ENCODE results near the gene ZNF48.
"Not testable (repeated sequence)": the region's sequence is repeated elsewhere in the genome, so short reads cannot be mapped to it uniquely, and the experiment has no call there.

The ZNF48 gene

DNA sequence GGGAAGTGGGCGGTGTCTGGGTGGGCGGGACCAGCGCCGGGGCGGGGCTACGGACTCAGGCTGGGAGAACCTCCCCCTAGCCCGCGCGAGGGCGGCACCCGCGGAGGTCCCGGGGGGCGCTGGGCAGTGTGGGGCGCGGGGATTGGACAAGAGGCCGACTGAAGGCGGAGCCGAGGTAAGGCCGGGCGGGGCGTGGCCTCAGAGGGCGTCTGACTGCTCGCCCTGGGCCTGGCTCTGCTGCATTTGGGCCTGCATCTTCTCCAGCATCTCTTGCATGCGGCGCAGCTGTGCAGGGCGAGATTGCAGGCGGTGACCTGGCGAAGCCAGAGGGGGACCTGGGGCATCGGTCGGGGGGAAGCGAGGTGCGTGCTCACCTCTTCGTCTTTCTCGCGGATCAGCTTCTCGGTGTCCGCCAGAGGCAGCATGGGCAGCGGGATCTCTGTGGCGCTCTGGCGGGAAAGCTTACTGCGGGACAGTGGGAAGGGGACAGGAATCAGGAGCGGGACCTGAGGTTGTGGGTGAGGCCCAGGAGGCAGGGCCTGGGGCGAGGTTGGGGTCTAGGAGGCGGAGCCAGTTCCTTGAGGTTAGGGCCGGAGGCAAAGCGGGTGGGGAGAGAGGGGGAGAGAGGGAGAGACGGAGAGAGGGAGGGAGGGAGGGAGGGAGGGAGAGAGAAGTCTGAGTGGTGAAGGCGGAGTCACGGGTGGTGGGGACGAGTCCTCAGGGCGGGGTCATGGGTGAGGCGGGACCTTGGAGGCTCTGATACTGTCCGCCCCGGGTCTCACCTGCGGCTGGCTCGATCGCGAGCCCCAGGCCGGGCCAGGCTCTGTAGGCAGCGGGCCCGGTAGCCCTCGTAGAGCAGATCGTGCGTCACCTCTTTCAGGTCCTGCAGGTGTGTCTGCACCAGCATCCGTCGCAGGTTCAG is 16.7 kb upstream of the ZNF48 start:
- peak; percentile 51 for FAIRE-seq

- FAIRE-seq: no peak
These were observed 15.9 kb upstream of the ZNF48 start for GRCh38 chr16:30379158-30379783.

GRCh38 chr16:30380072-30380802 is 15.0 kb upstream of the ZNF48 start:
- no peak for FAIRE-seq

- FAIRE-seq: no peak
These were observed 14.4 kb upstream of the ZNF48 start for GRCh38 chr16:30380803-30381208.

DNA sequence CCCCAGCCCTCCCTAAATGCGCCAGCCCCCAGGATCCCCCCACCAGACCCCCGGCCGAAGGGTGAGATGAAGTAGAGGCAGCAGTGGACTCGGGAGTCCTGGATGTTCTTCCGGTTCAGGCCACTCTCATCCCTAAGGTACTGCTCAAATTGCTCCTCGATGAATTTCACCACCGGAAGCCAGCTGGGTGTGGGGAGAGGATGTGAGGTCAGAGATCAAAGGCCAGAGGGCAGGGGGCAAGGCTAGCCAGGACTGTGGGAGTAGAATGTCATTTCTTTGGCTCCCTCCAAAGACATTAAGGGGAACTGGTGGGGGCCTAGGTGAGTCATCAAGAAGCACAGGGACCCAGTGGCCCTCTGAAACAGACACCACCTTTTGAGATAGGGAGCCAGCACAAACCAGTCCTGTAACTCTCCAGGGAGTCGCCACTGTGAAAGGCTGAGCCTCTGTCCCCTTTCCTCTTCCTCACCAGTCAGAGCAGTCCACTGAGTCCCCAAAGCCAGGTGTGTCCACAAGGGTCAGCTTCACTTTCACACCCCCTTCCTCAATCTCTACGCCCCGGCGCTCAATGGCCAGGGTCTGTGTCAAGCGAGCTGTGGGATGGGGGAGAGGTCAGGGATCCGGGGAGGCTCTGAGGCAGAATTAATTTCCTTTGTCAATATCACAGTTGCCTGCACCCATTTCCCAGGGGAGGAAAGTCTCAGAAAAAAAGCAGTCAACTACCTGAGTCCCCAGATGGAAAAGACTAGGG is 13.8 kb upstream of the ZNF48 start:
- FAIRE-seq: no peak

GRCh38 chr16:30382111-30382881 is 12.9 kb upstream of the ZNF48 start, which contains the start of gene SEPTIN1:
TSS of gene SEPTIN1 (minus strand) at chr16:30382561. CDS start at chr16:30382542, 19 bp downstream.
- no peak for FAIRE-seq

DNA sequence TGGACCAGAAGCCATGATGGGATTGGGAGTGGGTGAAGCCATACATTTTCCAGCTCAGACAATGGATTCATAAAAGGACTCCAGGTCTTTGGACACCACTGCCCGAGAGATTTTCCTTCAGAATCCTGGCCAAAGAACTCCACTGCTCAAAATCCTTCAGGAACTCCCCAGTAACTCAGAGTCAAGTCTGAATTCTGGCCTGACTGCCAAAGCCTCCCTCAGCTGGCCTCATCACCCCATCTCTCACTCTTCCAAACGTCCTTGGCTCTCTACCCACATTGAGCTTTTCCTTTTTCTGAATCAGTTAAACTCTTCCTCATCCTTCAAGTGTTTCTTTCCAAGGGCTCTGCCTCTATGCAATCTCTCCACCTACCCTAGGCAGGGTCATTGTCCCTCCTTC is 11.7 kb upstream of the ZNF48 start:
- no peak for FAIRE-seq

DNA sequence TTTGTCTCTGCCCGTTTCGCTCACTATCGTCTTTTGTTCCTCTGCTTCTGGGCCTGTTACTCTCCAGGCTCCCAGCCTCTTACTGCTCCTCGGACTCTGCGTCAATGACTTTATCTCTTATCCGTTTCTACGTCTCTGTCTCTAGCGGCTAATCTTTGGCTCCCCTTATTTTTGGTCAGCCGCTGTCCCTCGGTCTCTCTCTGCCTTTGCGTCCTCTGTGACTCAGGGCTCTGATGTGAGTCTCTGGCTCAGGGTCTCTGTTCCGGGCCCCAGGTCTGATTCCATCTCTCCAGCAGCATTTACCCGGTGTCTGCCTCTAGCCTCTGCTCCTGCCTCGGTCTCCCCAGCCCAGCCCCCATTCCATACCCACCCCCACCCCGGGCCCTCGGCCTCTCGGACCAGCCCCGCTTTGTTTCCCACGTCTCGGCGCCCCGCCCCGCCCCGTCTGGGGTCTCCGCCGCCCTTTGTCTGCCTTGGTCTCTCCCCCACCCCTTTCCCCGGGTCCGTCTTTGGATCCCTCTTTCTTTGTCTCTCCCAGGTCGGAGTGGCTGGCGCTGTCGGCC is 547 bp upstream of the ZNF48 start:
- FAIRE-seq: no peak

DNA sequence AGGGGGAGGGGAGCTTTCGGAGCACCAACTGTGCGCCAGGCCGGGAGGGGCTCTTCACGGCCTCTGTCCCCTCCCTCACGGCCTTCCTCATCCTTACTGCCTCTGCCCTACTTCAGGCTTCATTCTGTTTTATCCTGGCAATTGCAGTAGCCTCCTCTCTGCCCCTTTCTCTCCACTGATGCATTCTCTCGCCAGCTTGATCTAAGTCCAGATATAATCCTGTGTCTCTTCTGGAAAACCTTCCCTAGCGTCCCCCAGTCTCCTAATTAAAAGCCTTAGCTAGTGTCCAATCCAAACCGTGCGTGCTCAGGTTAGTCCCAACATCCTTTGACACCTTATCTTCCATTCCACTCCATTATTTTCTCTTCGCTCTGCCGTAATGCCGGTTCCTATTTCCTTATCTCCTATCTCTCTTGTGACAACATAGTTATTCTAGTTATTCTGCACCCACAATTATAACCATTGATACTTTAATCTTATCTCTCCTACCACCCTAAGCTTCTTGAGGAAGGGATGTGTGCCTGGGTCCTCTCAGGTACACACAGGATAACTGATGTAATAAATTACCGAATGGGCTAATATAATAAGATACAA is 869 bp downstream of the ZNF48 start:
- no peak for FAIRE-seq

DNA sequence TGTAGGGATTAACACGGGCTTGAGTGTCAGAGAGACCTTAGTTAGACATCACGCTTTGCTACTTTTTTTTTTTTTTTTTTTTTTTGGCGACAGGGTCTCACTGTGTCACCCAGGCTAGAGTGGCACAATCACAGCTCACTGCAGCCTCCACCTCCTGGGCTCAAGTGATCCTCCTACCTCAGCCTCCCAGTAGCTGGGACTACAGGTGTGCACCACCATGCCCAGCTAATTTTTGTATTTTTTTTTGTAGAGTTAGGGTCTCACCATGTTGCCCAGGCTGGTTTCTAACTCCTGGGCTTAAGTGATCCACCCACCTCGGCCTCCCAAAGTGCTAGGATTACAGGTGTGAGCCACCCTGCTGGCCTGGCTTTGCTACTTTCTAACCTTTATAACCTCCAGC is 1.4 kb downstream of the ZNF48 start:
- FAIRE-seq: not testable (repeated sequence)

DNA sequence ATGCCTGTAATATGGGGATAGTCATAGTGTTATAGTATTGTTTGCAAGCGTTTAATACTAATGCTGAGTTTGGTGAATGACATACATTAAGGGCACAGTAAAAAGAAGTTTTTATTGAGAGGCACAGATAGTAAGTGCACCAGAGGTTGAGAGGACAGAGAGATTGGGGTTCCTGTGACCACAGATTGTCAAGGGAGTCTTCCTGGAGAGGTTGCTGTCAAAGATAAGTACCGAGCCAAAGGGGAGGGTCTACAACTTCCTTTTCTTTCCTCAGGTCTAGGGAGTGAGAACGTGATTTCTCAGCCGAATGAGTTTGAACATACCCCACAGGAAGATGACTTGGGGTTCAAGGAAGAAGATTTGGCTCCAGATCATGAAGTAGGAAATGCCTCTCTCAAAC is 1.8 kb downstream of the ZNF48 start:
- FAIRE-seq: no peak

DNA sequence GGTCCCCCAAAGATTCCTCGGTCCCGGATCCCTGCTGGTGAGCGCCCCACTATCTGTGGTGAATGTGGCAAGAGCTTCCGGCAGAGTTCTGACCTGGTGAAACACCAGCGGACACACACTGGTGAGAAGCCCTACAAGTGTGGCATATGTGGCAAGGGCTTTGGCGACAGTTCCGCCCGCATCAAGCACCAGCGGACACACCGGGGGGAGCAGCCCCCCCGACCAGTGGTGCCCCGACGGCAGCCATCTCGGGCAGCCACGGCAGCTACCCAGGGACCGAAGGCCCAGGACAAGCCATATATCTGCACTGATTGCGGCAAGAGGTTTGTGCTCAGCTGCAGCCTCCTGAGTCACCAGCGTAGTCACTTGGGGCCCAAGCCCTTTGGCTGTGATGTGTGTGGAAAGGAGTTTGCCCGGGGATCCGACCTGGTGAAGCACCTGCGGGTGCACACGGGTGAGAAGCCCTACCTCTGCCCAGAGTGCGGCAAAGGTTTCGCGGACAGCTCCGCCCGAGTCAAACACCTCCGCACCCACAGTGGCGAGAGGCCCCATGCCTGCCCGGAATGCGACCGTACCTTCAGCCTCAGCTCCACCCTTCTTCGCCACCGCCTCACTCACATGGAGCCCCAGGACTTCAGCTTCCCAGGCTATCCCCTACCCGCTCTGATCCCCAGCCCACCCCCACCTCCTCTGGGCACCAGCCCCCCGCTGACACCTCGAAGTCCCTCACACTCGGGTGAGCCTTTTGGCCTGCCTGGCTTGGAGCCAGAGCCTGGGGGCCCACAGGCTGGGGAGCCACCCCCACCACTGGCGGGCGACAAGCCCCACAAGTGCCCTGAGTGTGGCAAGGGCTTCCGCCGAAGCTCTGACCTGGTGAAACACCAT is 2.8 kb downstream of the ZNF48 start:
- FAIRE-seq: no peak

DNA sequence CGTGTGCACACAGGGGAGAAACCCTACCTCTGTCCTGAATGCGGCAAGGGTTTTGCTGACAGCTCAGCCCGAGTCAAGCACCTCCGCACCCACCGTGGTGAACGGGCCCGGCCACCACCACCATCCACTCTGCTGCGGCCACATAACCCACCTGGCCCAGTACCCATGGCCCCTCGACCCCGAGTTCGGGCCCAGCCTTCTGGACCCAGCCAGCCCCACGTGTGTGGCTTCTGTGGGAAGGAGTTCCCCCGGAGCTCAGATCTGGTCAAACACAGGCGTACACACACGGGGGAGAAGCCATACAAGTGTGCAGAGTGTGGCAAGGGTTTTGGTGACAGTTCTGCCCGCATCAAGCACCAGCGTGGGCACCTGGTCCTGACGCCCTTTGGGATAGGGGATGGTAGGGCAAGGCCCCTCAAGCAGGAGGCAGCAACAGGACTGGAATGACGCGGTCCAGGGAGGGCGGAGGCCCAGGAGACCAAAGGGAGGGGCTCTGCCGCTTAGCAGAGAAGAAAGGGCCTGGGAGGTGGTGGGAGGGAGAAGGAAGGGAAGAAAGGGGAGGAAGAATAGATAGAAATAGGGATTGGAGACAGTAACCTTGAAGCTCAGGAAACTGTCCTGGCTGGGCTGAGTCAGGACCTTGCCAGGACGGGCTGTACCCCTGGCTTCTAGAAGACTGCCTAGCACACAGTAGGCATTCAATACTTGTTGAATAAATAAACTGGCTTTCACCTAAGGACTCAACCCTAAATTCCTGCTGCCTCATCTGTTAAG is 3.6 kb downstream of the ZNF48 start:
- FAIRE-seq: no peak

- no peak for FAIRE-seq
These were observed 4.4 kb downstream of the ZNF48 start for GRCh38 chr16:30399435-30400186.

DNA sequence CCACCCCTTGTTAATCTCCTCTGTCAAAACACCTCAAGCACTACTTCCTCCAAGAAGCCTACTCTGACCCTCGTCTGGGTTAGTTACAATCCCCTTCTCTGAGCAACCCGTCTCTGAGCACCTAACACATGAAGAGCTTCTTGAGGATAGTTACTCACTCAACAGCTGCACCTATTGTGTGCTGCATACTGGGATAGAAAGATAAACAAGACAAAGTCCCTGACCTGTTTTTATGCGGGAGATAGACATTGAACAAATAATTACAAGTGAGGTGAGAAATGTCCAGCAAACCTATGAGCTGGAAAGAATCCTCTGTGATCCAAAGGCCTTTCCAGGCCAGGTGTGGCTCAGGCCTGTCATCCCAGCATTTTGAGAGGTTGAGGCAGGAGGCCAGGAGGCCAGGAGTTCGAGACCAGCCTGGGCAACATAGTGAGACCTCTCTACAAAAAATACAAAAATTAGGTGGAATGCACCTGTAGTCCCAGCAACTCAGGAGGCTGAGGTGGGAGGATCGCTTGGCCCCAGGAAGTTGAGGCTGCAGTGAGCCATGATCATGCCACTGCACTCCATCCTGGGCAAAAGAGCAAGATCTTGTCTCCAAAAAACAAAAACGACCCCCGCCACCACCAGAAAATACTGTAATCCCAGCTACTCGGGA is 6.7 kb downstream of the ZNF48 start:
- no peak for FAIRE-seq

- no peak for FAIRE-seq
These were observed 11.5 kb downstream of the ZNF48 start for GRCh38 chr16:30406795-30407101.

- FAIRE-seq: no peak
These were observed 12.0 kb downstream of the ZNF48 start, which contains the start of gene ZNF771 for GRCh38 chr16:30407102-30407803. TSS of gene ZNF771 (plus strand) at chr16:30407606. CDS start at chr16:30408054, 448 bp downstream.
